ENCODE data around the gene NDOR1. TPM values are rescaled to one million over a fixed set of nuclear protein-coding genes. Genes with fewer than 3 reads are reported as not detected.
A peak's percentile ranks its signal among the peaks of the same experiment; 100 is the strongest.

The NDOR1 gene
- polyA plus RNA-seq, 3 donors, result 7.6 to 8.2 (median 8.2) TPM

DNA sequence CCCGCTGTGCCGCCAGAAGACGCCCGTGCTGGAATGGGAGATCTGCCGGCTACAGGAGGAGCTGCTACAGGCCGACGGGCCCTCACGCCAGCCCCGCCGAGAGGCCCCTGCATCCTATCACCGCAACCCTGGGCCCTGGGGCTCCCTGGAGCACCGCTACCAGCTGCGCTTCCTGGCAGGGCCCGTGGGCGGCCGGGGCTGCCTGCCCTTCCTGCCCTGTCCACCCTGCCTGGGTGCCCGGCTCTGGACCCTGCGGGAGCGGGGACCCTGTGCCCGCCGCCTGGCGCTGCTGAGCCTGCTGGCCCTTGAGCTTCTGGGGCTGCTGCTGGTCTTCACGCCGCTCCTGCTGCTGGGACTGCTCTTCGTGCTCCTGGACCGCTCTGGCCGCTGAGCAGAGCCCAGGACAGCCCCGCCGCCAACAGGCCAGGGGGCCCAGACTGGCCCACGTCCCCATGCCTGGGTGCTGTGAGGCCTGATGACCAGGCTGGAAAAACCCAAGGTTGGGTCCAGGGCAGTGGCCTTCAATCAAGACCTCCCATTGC, 12.8 kb downstream of the NDOR1 start:
- DNase-seq (ENCODE audit: low read depth in 3 of 3, low spot score in 2 of 3), result no peak

DNA sequence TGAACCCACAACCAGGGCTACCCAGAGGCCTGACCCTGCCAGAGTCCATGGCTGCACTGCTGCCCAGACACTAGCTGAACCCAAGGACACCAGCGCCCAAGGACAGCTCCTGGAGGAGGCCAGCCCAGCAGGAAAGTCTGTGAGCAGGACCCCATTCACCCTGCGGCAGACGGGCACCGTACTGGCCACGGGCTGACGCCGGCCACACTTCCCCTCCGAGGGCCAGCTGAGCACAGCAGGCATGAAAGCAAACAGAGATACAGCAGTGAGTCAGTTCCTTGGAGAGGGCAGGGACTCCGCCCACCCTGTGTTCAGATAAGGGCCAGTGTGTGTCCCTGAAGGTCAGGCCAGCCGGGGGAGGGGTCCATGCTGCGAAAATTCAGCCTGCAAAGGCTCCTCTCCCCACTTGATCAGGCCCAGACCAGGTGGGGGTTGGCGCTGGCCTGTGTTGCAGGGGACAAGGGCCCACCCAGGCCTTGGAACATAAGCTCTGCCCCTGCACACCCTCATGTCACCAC, 13.3 kb downstream of the NDOR1 start:
- DNase-seq (ENCODE audit: low read depth in 3 of 3, low spot score in 2 of 3), result no peak

DNA sequence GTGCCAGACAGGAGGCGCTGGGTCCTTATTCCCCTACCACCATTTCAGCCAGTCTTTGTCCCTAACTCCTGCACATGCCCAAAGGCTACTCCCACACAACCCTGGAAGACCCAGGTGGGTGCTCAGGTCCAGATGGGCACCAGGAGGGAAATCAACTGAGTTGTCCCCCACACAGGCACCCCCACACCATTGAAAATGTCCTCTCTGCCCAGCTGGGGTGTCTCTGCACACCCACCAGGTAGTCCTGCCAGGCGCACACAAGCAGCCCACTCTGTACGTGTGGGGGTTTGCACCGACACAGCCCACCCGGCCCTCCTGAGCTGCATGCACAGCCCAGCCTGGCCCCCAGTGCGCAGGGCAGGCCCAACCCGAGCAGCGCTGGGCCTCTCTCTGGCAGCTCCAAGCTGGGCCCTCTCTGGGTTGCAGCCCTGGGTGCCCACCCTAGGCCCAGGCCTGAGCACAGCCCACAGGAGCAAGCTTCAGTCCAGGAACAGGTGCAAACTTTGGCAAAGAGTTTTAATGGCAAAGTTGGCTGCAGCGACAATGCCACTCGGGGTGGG, 14.3 kb downstream of the NDOR1 start:
- DNase-seq (ENCODE audit: low read depth in 3 of 3, low spot score in 2 of 3), result no peak

DNA sequence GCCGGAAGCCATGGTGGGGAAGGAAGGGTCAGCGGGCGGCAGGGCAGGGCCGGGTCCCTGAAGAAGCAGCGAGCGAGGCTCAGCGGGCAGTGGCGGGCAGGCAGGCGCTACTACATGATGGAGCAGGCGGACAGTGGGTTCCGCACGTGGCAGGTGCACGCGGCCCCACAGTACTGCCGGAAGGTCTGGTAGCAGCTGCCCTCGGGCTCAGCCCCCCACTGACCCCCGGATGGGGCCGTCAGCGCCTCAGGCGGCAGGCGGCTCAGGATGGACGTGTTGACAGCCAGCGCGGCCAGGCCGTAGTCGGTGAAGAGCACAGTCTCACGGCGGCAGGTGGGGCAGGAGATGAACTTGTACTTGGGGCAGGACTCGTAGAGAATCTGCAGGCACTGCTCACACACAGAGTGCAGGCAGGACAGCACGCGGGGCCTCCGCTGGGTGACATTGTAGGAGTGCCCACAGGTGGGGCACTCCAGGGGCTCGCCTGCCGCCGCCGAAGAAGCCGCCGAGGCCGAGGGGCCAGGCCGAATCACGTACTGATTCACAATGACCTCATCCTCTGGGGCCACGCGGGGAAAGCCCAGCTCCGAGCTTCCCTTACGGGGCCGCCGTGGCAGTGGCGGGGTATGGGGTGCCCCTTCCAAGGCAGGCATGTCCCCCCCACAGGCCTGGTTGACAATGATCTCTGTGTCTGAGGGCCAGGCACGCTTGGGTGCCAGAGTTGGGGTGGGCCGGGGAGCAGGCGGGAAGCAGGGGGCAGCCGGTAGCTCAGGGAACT, 15.0 kb downstream of the NDOR1 start:
- DNase-seq (ENCODE audit: low read depth in 3 of 3, low spot score in 2 of 3), result no peak

- no peak for DNase-seq (ENCODE audit: low read depth in 3 of 3, low spot score in 2 of 3)
Measured at GRCh38 chr9:137221095-137221505, 15.6 kb downstream of the NDOR1 start.

GRCh38 chr9:137221506-137222111, 16.1 kb downstream of the NDOR1 start:
- DNase-seq (ENCODE audit: low read depth in 3 of 3, low spot score in 2 of 3), result no peak

- no peak for DNase-seq (ENCODE audit: low read depth in 3 of 3, low spot score in 2 of 3)
Measured at GRCh38 chr9:137222190-137223077, 16.9 kb downstream of the NDOR1 start, which contains the start of gene RNF208. TSS of gene RNF208 (minus strand) at chr9:137222240. CDS start at chr9:137221212, 1,028 bp downstream.

GRCh38 chr9:137223078-137223970, 17.8 kb downstream of the NDOR1 start:
- DNase-seq (ENCODE audit: low read depth in 3 of 3, low spot score in 2 of 3), result peak; percentile 90 to 93 (median 92)

DNA sequence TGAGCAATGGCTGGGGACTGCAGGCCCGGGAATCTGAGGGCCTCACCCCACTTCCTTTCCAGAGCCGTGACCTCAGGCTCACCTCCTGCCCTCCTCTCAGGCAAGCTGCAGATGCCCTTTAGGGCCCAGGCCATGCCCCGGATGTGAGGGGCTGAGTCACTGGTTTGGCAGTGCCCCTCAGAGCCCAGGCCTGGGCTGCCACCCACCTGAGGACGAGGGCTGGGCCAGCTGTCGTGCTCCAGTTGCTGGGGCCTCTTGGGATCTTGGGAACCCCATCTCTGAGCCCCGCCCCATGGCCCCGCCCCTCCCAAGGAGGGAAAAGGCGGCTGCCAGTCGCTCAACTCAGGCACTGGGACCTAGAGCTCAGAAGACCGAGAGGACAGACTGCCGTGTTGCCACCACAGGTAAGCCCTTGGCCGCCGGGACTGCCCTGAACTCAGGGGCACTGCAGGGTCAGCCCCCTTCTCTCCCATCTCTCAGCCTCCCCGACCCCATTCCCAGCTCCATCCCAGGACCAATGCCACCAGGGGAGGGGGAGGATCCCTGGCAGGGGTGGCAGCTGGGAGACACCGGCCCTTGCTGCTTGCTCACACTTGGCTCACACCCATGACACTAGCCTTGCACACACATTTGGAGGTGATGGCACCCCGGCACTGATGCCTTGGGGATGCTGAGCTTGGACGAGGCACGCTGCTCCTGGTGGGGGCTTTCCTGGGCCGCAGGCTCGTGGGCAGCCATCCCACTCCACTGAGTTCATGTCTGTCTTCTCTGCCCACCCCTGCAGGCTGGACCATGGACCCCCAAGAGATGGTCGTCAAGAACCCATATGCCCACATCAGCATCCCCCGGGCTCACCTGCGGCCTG, 19.6 kb downstream of the NDOR1 start, which contains the start of gene CYSRT1:
CYSRT1 (plus strand) TSS at position 345 of the 865 bp plus-strand sequence; CDS start at position 793, 448 bp downstream.
- no peak for DNase-seq (ENCODE audit: low read depth in 3 of 3, low spot score in 2 of 3)

DNA sequence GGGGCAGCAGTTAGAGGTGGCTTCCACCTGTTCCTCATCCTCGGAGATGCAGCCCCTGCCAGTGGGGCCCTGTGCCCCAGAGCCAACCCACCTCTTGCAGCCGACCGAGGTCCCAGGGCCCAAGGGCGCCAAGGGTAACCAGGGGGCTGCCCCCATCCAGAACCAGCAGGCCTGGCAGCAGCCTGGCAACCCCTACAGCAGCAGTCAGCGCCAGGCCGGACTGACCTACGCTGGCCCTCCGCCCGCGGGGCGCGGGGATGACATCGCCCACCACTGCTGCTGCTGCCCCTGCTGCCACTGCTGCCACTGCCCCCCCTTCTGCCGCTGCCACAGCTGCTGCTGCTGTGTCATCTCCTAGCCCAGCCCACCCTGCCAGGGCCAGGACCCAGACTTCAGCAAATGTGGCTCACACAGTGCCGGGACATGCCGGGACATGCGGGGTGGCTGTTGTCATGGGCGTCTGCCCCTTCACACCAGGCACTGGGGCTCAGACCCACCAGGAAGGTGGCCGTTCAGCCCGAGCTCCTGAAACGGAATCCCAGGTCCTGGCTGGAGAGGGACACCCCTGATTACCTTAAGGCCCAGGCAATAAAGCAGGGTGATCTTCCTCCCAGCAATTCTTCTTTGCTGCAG, 20.3 kb downstream of the NDOR1 start:
- DNase-seq (ENCODE audit: low read depth in 3 of 3, low spot score in 2 of 3), result no peak

GRCh38 chr9:137226338-137227053, 21.0 kb downstream of the NDOR1 start:
- no peak for DNase-seq (ENCODE audit: low read depth in 3 of 3, low spot score in 2 of 3)

- DNase-seq (ENCODE audit: low read depth in 3 of 3, low spot score in 2 of 3), result peak; percentile 48 to 66 (median 55)
Measured at GRCh38 chr9:137227054-137227852, 21.8 kb downstream of the NDOR1 start, which contains the start of gene RNF224. TSS of gene RNF224 (plus strand) at chr9:137227502. CDS start at chr9:137228336, 834 bp downstream.

- no peak for DNase-seq (ENCODE audit: low read depth in 3 of 3, low spot score in 2 of 3)
Measured at GRCh38 chr9:137227853-137228505, 22.5 kb downstream of the NDOR1 start.

GRCh38 chr9:137228506-137228967, 23.0 kb downstream of the NDOR1 start:
- DNase-seq (ENCODE audit: low read depth in 3 of 3, low spot score in 2 of 3), result no peak

Data from right renal cortex interstitium (tissue), 3 donors.